HG03103 (cell line): Measurements from ENCODE around the gene WDFY1.
"Not testable (repeated sequence)": the region's sequence is repeated elsewhere in the genome, so short reads cannot be mapped to it uniquely, and the experiment has no call there.

ENCODE experiments used
- ATAC-seq: cut with Tn5 transposase; IDR thresholded peaks from one replicate; pipeline ENCODE4 v1.9.1; 2021; ENCODE audit warnings: low read depth; ENCODE audit not compliant: unreplicated experiment

The WDFY1 gene

DNA sequence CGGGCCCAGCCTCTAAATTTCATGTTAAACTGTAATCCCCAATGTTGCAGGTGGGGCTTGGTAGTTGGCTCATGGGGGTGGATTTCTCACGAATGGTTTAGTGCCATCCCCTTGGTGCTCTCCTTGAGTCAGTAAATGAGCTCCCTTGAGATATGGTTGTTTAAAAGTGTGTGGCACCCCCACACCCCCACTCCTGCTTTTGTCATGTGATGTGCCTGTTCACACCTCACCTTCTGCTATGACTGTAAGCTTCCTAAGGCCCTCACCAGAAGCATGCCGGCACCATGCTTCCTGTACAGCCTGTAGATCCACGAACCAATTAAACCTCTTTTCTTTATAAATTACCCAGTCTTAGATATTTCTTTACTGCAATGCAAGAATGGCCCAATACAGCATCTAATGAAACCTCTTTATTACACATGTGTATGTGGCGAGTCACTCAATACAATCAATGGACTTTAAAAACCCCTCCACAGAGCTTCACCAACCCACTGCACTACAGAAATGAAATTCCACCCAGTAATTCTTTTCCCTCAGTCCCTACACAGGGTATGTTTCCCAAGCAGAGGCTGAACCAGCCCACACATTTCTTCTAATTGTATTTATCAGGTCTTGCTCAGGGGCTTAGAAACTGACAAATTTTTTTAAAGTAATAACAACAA is 47.3 kb downstream of the WDFY1 start:
- no peak for ATAC-seq

- peak; percentile 53 for ATAC-seq
These were observed 48.3 kb downstream of the WDFY1 start for GRCh38 chr2:223896833-223897311.

GRCh38 chr2:223894968-223895367 is 50.2 kb downstream of the WDFY1 start:
- no peak for ATAC-seq

DNA sequence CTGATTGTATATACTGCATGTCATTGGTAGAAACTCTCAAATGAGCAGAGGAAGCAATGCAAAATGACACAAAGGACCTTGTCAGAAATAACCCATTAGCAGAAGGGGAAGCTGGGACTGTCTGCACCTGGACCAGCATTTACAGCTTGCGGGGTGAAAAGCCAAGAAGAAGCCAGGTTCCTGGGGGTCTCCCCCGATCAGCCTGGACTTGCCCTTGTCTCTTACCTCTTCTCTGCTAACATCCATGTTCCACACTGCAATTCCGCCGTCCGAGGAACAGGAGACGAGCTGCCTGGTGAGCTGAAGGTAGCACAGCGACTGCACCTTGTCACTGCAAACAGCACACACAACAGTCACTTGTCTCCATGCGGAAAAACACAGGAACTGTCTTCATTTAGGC is 51.1 kb downstream of the WDFY1 start:
- ATAC-seq: no peak

GRCh38 chr2:223890721-223891120 is 54.4 kb downstream of the WDFY1 start:
- no peak for ATAC-seq

DNA sequence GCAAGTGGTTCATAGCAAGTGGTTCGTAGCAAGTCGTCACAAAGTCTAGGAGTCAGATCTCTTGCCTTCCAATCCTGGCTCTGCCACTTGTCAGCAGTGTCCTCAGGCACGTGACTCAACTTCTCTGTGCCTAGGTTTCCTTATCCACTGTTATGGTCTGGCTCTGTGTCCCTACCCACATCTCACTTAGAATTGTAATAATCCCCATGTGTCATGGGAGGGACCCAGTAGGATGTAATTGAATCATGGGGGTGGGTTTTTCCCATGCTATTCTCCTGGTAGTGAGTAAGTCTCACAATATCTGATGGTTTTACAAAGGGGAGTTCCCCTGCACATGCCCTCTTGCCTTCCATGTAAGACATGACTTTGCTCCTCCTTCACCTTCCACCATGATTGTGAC is 55.9 kb downstream of the WDFY1 start:
- no peak for ATAC-seq

DNA sequence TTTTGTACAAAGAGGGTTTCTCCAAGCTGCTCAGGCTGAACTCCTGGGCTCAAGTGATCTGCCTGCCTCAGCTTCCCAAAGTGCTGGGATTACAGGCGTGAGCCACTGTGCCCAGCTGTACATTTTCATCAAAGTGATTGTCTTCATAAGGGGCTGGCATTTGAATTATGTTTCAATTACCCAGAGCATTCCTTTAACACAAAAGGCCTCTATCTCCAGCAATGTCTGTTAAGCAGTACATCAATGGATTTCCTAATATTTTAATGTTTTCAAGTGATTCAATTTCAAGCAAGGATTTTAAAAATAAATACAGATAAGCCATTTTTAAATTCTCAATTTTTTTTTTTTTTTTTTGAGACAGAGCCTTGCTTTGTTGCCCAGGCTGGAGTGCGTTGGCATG is 56.9 kb downstream of the WDFY1 start:
- no peak for ATAC-seq

DNA sequence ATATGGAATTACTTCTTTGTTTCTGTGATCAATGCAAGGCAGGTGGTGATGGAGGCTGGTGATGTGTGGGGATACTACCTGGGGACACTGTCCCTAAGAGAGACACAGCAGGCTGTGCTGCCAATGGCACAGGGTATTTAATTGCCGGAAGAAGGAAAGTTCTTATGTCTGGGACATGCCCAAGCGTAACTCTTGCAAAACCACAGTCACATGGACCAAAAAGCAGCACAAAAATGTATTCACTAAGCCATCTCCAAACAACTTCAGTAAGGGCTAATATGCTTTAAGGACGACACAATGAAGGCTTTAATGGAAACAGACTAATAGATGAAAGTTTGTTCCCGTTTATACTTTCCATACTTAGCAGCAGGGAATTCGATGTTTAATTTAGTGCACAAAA is 58.0 kb downstream of the WDFY1 start:
- no peak for ATAC-seq

DNA sequence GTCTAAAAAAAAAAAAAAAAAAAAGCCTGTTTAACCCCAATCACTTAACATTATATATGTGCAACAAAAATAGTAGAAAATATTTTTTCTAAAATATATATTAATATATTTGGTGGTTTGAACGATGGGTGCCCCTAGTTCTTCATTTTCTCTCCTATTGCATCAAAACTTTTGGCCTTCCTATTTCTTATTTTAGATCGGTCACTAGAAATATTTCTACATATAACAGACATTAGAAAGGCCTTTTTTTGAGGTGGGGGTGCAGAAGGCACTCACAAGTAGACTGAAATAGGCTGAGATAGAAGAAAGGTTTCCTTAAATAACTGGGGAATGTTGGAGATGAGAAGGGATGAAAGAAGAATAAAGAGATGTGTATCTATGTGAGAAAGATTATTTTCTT is 58.4 kb downstream of the WDFY1 start:
- no peak for ATAC-seq

GRCh38 chr2:223884399-223884798 is 60.7 kb downstream of the WDFY1 start:
- peak; percentile 85 for ATAC-seq

DNA sequence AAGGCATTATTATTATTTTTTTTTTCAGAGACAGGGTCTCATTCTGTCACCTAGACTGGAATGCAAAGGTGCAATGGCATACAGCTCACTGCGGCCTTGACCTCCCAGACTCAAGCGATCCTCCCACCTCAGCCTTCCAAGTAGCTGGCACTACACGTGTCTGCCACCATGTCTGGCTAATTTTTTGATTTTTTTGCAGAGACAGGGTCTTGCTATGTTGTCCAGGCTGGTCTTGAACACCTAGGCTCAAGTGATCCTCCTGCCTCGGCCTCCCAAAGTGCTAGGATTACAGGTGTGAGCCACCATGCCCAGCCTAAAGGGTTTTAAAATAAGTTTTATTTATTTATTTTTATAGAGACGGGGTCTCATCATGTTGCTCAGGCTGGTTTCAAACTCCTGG is 62.4 kb downstream of the WDFY1 start:
- ATAC-seq: no peak

DNA sequence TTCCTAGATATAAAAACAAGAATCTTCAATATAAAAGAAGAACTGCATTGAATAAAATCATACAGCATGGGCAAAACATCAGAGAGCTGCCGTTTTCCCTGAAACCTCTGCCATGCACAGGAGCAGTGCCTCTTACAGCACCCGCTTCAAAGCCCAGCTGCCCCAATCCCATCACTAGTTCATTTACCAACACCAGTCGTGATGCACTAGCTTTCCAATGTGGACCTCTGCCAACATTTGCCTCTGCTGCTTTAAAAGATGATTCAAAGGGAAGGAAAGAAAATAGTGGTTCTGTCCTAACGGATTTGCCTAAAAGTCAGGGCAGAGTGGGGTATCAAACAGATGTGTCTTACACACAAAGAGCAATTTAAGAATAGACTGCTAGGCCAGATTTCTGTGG is 64.3 kb downstream of the WDFY1 start:
- ATAC-seq: no peak

- no peak for ATAC-seq
These were observed 67.3 kb downstream of the WDFY1 start for GRCh38 chr2:223877721-223878410.

DNA sequence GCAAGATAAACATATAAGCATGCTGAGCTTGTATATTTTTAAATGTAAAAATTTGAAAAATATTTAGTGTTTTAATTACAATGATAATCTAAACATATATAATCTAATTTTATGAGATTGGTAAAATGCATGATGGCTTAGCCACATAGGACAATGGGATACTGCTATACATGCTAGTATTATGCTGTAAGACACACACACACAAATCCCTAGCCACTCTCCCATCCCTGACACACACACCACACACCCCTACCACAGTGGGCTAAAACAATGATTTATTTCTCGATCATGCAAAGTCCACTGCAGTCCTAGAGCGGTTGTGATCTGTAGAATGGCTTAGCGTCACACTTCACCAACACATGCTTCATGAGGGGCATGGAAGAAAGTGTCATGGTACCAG is 71.5 kb downstream of the WDFY1 start:
- ATAC-seq: no peak

GRCh38 chr2:223872772-223873171 is 72.4 kb downstream of the WDFY1 start:
- not testable (repeated sequence) for ATAC-seq

DNA sequence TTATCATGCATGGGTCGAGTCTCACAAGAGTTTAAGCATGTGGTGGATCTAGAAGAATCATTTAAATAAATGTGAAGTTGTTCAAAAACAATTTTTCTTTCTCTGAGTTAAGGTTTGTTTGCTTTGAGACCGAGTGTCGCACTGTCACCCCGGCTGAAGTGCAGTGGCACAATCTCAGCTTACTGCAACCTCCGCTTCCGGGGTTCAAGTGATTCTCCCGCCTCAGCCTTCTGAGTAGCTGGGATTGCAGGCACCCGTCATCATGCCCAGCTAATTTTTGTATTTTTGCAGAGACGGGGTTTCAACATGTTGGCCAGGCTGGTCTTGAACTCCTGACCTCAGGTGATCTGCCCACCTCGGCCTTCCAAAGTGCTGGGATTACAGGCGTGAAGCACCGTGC is 73.5 kb downstream of the WDFY1 start:
- not testable (repeated sequence) for ATAC-seq

- no peak for ATAC-seq
These were observed 74.1 kb downstream of the WDFY1 start for GRCh38 chr2:223870840-223871611.

GRCh38 chr2:223868005-223868404 is 77.1 kb downstream of the WDFY1 start:
- ATAC-seq: no peak

DNA sequence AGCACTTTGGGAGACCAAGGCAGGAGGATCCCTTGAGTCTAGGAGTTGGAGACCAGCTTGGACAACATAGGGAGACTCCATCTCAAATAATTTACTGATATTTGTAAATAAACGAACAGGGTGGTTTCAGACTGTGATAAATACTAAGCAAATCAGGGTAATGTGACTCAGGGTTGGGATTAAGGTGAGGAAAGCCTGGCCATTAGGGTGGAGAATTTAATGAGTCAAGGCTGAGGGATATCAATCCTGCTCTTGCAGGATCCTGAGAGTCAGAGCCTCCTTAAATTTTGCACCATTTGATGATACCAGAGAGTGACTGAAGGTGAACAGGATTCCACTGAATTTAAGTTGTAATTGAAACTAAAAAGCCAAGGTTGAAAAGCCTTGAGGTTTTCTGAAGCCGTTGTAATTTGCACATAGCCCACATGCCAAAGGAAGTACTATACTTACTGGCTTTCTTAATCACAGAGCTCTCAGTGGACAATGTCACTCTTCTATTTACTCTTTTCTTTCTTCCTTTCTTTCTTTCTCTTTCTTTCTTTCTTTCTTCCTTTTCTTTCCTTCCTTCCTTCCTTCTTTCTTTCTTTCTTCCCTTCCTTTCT is 79.1 kb downstream of the WDFY1 start:
- no peak for ATAC-seq

DNA sequence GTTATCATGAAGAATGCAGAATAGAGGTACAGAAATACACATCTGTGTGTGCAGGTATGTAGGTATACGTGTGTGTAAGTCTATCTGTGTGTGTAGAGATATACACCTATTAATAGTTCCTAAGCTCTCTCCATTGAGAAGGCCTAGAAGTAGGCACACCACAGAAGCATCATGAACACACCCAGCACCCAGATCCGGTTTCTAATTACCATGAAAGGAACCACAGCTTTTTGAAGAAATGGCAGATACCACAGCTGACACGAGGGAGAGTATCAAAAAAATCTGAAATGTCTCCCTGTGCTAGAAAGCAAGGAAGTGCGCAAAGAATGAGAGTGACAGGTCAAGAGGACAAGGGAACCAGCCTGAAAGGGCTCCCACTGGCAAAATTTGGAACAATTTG is 80.0 kb downstream of the WDFY1 start:
- no peak for ATAC-seq

DNA sequence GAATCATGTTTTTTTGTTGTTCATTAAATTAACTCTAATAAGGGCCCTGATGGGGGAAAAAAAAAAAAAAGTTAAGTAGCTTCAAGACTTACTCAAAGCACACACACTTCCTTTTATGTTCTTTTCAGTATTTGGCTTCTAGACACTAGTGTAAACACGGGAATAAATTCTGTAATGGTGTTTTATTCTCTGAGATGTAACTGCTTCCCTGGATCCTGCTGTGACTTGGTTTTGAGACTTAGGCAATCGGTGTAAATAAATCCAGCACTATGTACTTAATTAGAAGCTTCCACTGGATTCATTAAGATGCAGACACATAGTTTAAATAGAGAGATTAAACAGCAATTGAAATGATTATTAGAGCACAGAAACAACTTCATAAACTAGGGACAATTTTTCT is 81.6 kb downstream of the WDFY1 start:
- no peak for ATAC-seq
